Colonic mucosa (tissue), 4 donors: ENCODE data around the gene MED13L. TPM values are rescaled to one million over a fixed set of nuclear protein-coding genes. Genes with fewer than 3 reads are reported as not detected.

ENCODE experiments used
- DNase-seq: peaks from one replicate; pipeline ENCODE4 v3.0.0-alpha.2; 2020
- H3K27ac ChIP-seq: fragments of 200-600 bp; one replicate; pipeline ENCODE4 v1.8.0; 2021
- H3K27me3 ChIP-seq: fragments of 200-600 bp; one replicate; pipeline ENCODE4 v1.8.0; 2021
- H3K36me3 ChIP-seq: fragments of 200-600 bp; one replicate; pipeline ENCODE4 v1.8.0; 2021
- H3K4me1 ChIP-seq: fragments of 200-600 bp; one replicate; pipeline ENCODE4 v1.8.0; 2021; ENCODE audit warnings: mild to moderate bottlenecking
- H3K4me3 ChIP-seq: fragments of 200-600 bp; one replicate; pipeline ENCODE4 v1.8.0; 2021
- H3K9ac ChIP-seq, 2 donors: one replicate each; pipeline ENCODE4 v1.7.0; 2013; ENCODE audit warnings: control low read depth in 2 of 2, low read depth in 2 of 2, low read length in 2 of 2
- H3K9me3 ChIP-seq: fragments of 200-600 bp; one replicate; pipeline ENCODE4 v1.8.0; 2021
- CTCF ChIP-seq: fragments of 200-600 bp; IDR thresholded peaks from one replicate; pipeline ENCODE4 v1.8.0; 2022; ENCODE audit warnings: antibody characterized with exemption, mild to moderate bottlenecking
- intact Hi-C: fragments of 100-400 bp; cut with DNase I; formaldehyde crosslinking; loops from one replicate; pipeline ENCODE4 v1.14.1; 2022
- total RNA-seq, 2 donors: library from RNA; stranded (reverse); fragmentation: NEBNext Ultra II Directional in 1 of 2; extraction: Animal tissue kit (Norgen Biotek cat#: 25700) in 1 of 2; gene quantifications; one replicate each; pipeline ENCODE4 v1.2.1, GENCODE V29; 2021
- donor health status: healthy.
- donor health status: DM: no; HTN: no; CAD: no.
- donor health status: DM: no; HTN: no; CAD: no.

MED13L gene
- total RNA-seq, 2 donors from 2014 or later: 73.8 to 92.6 TPM

DNA sequence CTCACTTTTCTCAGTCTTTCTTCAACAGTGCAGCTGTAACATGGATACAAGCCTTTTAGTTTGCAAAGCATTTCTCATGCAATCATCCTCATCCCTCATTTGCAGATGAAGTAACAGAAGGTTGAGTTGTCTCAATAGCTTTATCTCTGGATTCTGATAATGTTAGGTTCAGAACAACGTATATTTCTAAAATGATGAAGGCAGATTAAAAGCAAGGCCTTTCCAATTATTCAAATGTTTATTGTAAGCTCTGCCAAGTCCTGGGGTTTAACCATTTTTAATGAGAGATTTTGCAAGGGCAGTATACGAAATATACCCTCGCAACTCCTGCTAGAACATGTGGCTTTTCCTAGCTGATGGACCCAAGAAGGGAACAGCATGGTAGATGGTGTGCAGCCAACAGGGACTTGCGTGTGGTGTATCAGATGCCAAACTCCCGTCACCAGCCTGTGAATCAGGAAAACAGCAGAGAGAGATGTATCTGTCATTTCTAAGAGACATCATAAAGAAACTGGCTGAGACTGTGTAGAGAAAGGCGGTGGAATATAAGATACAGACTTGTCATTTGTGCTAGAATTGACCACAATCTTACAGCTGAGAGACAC, 319.7 kb downstream of the MED13L start:
- Histone ChIP-seq H3K36me3 (peaks cover 7% of the 10 kb centered on the region), H3K4me3 (no peak overlapping the region), H3K9me3 (no peaks in the 10 kb centered on the region), H3K27ac (no peak overlapping the region), H3K4me1 (no peaks in the 10 kb centered on the region), H3K27me3 (no peaks in the 10 kb centered on the region), H3K9ac (no peak overlapping the region)
- no peak for TF ChIP-seq CTCF
- intact Hi-C loops: no loop called here
- DNase-seq: no peak

- no peaks in the 10 kb centered on the region for H3K9me3 ChIP-seq
- intact Hi-C loops: no loop called here
- no peaks in the 10 kb centered on the region for H3K36me3 ChIP-seq
- no peak overlapping the region for H3K4me3 ChIP-seq
- no peak for TF ChIP-seq CTCF
- no peak for DNase-seq
- no peaks in the 10 kb centered on the region for H3K27me3 ChIP-seq
- no peaks in the 10 kb centered on the region for H3K4me1 ChIP-seq
- no peak overlapping the region for H3K27ac ChIP-seq
- no peak overlapping the region for H3K9ac ChIP-seq
Observed at GRCh38 chr12:115956659-115957058, 320.8 kb downstream of the MED13L start.

- no peak for TF ChIP-seq CTCF
- intact Hi-C loops: no loop called here
- Histone ChIP-seq H3K4me1 (no peaks in the 10 kb centered on the region), H3K27me3 (no peaks in the 10 kb centered on the region), H3K27ac (no peak overlapping the region), H3K4me3 (no peak overlapping the region), H3K9ac (no peak overlapping the region), H3K36me3 (no peaks in the 10 kb centered on the region), H3K9me3 (no peaks in the 10 kb centered on the region)
- DNase-seq: no peak
Observed at GRCh38 chr12:115956236-115956635, 321.3 kb downstream of the MED13L start.

DNA sequence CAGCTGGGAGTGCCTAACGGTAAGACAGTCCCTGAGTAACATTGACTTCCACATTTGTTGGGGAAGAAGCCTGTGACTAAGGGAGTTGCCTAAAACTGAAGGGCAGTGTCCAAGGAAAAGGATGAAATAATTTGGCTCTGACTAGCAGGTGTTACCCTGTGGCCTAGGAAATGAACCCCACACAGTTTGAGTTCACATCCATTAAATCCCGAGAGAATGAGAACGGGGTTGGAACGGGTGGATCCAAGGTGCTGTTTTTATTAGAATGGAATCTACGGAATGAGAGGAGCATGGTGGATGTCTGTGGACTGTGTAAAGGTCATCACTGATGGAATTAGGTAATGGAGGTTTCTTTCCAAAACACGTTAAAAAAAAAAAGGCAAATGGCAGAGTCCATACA, 324.0 kb downstream of the MED13L start:
- H3K36me3 ChIP-seq: no peaks in the 10 kb centered on the region
- no peak overlapping the region for H3K9ac ChIP-seq
- intact Hi-C loops: no loop called here
- no peaks in the 10 kb centered on the region for H3K27me3 ChIP-seq
- H3K27ac ChIP-seq: no peak overlapping the region
- no peak for DNase-seq
- H3K4me1 ChIP-seq: no peaks in the 10 kb centered on the region
- no peak overlapping the region for H3K4me3 ChIP-seq
- TF ChIP-seq CTCF: no peak
- no peaks in the 10 kb centered on the region for H3K9me3 ChIP-seq

- Histone ChIP-seq H3K4me3 (no peak overlapping the region), H3K4me1 (no peaks in the 10 kb centered on the region), H3K27me3 (no peaks in the 10 kb centered on the region), H3K9ac (no peak overlapping the region), H3K36me3 (no peaks in the 10 kb centered on the region), H3K27ac (no peak overlapping the region), H3K9me3 (no peaks in the 10 kb centered on the region)
- intact Hi-C loops: no loop called here
- DNase-seq: no peak
- TF ChIP-seq CTCF: no peak
Observed at GRCh38 chr12:115953031-115953430, 324.5 kb downstream of the MED13L start.
